Measurements from ENCODE around the gene THOC6. TPM values are rescaled to one million over a fixed set of nuclear protein-coding genes. Genes with fewer than 3 reads are reported as not detected.

THOC6 gene
- total and polyA plus RNA-seq, 9 of the 15 experiments (the other 6 are each of a cell fraction or from before 2014, with no cell fraction given): 2.5 to 65.4 (median 42.3) TPM

DNA sequence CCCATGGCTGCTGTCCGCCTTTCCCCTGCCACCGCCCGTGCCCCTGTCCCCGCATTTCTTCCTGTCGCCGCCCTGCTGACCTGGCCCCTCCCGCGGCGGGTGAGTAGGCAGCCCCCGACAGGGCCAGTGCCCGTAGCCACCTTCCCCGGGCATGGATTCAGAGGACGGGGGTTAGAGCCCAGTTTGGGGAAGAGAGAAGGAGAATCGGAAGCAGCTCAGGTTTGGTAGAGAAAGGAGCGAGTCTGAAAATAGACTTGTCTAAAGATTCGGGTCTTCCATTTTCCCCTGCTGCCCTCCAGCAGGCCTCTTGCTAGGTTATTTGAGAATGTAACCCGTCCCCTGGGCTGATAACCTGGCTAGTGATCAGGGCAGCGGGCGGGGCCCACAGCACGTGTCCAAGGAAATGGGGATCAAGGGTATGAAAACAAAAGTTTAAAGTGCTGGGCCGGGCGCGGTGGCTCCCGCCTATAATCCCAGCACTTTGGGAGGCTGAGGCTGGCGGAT is 19.0 kb upstream of the THOC6 start (continued):
- TF ChIP-seq, protein P1, sequence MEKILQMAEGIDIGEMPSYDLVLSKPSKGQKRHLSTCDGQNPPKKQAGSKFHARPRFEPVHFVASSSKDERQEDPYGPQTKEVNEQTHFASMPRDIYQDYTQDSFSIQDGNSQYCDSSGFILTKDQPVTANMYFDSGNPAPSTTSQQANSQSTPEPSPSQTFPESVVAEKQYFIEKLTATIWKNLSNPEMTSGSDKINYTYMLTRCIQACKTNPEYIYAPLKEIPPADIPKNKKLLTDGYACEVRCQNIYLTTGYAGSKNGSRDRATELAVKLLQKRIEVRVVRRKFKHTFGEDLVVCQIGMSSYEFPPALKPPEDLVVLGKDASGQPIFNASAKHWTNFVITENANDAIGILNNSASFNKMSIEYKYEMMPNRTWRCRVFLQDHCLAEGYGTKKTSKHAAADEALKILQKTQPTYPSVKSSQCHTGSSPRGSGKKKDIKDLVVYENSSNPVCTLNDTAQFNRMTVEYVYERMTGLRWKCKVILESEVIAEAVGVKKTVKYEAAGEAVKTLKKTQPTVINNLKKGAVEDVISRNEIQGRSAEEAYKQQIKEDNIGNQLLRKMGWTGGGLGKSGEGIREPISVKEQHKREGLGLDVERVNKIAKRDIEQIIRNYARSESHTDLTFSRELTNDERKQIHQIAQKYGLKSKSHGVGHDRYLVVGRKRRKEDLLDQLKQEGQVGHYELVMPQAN (IDR thresholded peaks at IDR 0.05; ENCODE audit: borderline replicate concordance): peak; percentile 51; the same call in 1 of the 2 replicates
- TF ChIP-seq, protein P2, sequence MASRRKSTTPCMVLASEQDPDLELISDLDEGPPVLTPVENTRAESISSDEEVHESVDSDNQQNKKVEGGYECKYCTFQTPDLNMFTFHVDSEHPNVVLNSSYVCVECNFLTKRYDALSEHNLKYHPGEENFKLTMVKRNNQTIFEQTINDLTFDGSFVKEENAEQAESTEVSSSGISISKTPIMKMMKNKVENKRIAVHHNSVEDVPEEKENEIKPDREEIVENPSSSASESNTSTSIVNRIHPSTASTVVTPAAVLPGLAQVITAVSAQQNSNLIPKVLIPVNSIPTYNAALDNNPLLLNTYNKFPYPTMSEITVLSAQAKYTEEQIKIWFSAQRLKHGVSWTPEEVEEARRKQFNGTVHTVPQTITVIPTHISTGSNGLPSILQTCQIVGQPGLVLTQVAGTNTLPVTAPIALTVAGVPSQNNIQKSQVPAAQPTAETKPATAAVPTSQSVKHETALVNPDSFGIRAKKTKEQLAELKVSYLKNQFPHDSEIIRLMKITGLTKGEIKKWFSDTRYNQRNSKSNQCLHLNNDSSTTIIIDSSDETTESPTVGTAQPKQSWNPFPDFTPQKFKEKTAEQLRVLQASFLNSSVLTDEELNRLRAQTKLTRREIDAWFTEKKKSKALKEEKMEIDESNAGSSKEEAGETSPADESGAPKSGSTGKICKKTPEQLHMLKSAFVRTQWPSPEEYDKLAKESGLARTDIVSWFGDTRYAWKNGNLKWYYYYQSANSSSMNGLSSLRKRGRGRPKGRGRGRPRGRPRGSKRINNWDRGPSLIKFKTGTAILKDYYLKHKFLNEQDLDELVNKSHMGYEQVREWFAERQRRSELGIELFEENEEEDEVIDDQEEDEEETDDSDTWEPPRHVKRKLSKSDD (conservative IDR thresholded peaks at IDR 0.05; ENCODE audit: low read length): no peak
- TF ChIP-seq GTF2E2 (tag; IDR thresholded peaks at IDR 0.05) (no peak), LARP7 (IDR thresholded peaks at IDR 0.05) (no peak), NR4A1 (CRISPR knock-in tag; IDR thresholded peaks at IDR 0.05) (no peak), NR4A1 (tag; IDR thresholded peaks at IDR 0.05) (0 out of 2 replicates have a peak, but pooled peaks have one; percentile 45), NFE2 (IDR thresholded peaks at IDR 0.05; ENCODE audit: low read depth) (peak; percentile 51), NR2C1 (IDR thresholded peaks at IDR 0.05) (no peak), NR2C1 (tag; IDR thresholded peaks at IDR 0.05) (peak; percentile 39; the same call in 1 of the 2 replicates), HEY1 (CRISPR knock-in tag; IDR thresholded peaks at IDR 0.05; ENCODE audit: borderline replicate concordance) (no peak), SNIP1 (IDR thresholded peaks at IDR 0.05; ENCODE audit: low read depth) (peak; percentile 69; the same call in 1 of the 2 replicates), EZH2 (IDR thresholded peaks at IDR 0.05; ENCODE audit: borderline replicate concordance, low read depth, low read length) (no peak), HOXB6 (CRISPR knock-in tag; IDR thresholded peaks at IDR 0.05; ENCODE audit: borderline replicate concordance) (no peak), EP300 (IDR thresholded peaks at IDR 0.05; ENCODE audit: low read length) (no peak), BHLHE40 (IDR thresholded peaks at IDR 0.05; ENCODE audit: low read length) (peak; percentile 61), DEAF1 (CRISPR knock-in tag; IDR thresholded peaks at IDR 0.05) (no peak), USF1 (CRISPR knock-in tag; IDR thresholded peaks at IDR 0.05) (peak; percentile 60), ARID1B (IDR thresholded peaks at IDR 0.05) (peak; percentile 31; the same call in 1 of the 2 replicates)
- TF ChIP-seq, protein P3, sequence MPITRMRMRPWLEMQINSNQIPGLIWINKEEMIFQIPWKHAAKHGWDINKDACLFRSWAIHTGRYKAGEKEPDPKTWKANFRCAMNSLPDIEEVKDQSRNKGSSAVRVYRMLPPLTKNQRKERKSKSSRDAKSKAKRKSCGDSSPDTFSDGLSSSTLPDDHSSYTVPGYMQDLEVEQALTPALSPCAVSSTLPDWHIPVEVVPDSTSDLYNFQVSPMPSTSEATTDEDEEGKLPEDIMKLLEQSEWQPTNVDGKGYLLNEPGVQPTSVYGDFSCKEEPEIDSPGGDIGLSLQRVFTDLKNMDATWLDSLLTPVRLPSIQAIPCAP (CRISPR knock-in tag; IDR thresholded peaks at IDR 0.05; ENCODE audit: borderline replicate concordance): no peak
- TF ChIP-seq, protein P4, sequence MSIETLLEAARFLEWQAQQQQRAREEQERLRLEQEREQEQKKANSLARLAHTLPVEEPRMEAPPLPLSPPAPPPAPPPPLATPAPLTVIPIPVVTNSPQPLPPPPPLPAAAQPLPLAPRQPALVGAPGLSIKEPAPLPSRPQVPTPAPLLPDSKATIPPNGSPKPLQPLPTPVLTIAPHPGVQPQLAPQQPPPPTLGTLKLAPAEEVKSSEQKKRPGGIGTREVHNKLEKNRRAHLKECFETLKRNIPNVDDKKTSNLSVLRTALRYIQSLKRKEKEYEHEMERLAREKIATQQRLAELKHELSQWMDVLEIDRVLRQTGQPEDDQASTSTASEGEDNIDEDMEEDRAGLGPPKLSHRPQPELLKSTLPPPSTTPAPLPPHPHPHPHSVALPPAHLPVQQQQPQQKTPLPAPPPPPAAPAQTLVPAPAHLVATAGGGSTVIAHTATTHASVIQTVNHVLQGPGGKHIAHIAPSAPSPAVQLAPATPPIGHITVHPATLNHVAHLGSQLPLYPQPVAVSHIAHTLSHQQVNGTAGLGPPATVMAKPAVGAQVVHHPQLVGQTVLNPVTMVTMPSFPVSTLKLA (conservative IDR thresholded peaks at IDR 0.05): peak; percentile 94 to 95

Data from K562 (cell line).